Panc1 (cell line): ENCODE data around the gene CELF2.

Experiments used
- POLR2AphosphoS5 ChIP-seq: IDR thresholded peaks from 2 replicates; pipeline ENCODE4 v1.6.1; 2012; ENCODE audit warnings: mild to moderate bottlenecking, low read depth, low read length, moderate library complexity
- SIN3A ChIP-seq: IDR thresholded peaks from 2 replicates; pipeline ENCODE4 v1.6.1; 2012; ENCODE audit warnings: low read depth, mild to moderate bottlenecking, low read length, moderate library complexity, borderline replicate concordance; ENCODE audit not compliant: insufficient read depth
- TCF7L2 ChIP-seq: IDR thresholded peaks from 2 replicates; pipeline ENCODE4 v1.6.1; 2011; ENCODE audit warnings: mild to moderate bottlenecking, low read depth, low read length, inconsistent platforms
- TF ChIP-seq, protein P1 (sequence below): fragments of 450-650 bp; IDR thresholded peaks from 2 replicates; pipeline ENCODE4 v1.5.1; 2017; ENCODE audit warnings: mild to moderate bottlenecking
- TF ChIP-seq, protein P2 (sequence below), 2 experiments: IDR thresholded peaks; 2 replicates each; pipeline ENCODE4 v1.6.1; 2011 to 2012; ENCODE audit warnings: low read depth in 2 of 2, control low read depth in 1 of 2, low read length in 1 of 2, mild to moderate bottlenecking in 1 of 2, moderate library complexity in 1 of 2; ENCODE audit not compliant: insufficient read depth in 1 of 2

DNA sequence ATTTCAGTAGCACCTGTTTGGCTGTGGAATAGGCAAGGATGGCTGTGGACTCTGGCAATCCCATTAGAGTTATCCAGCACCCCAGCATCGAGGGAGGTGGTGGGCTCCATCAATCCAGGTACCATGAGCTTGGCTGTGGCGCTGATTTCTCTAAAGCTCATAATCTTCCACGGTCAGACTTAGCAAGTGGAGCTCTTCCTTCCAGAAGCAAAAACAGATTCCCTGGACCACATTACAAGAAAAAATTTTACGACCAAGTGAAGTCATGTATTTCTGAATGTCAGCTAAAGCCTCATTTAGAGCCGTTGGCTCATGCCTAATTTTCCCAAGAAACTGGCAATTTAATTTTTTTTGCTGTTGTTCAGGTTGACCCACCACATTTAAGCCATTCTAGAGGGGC, 135.1 kb downstream of the CELF2 start:
- TF ChIP-seq, protein P1, sequence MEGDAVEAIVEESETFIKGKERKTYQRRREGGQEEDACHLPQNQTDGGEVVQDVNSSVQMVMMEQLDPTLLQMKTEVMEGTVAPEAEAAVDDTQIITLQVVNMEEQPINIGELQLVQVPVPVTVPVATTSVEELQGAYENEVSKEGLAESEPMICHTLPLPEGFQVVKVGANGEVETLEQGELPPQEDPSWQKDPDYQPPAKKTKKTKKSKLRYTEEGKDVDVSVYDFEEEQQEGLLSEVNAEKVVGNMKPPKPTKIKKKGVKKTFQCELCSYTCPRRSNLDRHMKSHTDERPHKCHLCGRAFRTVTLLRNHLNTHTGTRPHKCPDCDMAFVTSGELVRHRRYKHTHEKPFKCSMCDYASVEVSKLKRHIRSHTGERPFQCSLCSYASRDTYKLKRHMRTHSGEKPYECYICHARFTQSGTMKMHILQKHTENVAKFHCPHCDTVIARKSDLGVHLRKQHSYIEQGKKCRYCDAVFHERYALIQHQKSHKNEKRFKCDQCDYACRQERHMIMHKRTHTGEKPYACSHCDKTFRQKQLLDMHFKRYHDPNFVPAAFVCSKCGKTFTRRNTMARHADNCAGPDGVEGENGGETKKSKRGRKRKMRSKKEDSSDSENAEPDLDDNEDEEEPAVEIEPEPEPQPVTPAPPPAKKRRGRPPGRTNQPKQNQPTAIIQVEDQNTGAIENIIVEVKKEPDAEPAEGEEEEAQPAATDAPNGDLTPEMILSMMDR: no peak
- TF ChIP-seq, protein P2, sequence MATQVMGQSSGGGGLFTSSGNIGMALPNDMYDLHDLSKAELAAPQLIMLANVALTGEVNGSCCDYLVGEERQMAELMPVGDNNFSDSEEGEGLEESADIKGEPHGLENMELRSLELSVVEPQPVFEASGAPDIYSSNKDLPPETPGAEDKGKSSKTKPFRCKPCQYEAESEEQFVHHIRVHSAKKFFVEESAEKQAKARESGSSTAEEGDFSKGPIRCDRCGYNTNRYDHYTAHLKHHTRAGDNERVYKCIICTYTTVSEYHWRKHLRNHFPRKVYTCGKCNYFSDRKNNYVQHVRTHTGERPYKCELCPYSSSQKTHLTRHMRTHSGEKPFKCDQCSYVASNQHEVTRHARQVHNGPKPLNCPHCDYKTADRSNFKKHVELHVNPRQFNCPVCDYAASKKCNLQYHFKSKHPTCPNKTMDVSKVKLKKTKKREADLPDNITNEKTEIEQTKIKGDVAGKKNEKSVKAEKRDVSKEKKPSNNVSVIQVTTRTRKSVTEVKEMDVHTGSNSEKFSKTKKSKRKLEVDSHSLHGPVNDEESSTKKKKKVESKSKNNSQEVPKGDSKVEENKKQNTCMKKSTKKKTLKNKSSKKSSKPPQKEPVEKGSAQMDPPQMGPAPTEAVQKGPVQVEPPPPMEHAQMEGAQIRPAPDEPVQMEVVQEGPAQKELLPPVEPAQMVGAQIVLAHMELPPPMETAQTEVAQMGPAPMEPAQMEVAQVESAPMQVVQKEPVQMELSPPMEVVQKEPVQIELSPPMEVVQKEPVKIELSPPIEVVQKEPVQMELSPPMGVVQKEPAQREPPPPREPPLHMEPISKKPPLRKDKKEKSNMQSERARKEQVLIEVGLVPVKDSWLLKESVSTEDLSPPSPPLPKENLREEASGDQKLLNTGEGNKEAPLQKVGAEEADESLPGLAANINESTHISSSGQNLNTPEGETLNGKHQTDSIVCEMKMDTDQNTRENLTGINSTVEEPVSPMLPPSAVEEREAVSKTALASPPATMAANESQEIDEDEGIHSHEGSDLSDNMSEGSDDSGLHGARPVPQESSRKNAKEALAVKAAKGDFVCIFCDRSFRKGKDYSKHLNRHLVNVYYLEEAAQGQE (IDR thresholded peaks at IDR 0.05; ENCODE audit: insufficient read depth in 1 of 2, low read depth in 2 of 2, low read length in 1 of 2): no peak
- no peak for TF ChIP-seq POLR2AphosphoS5
- TF ChIP-seq SIN3A: no peak
- TF ChIP-seq TCF7L2: no peak
